Spinal cord (tissue), 10 donors: ENCODE data around the gene ADAM8. TPM values are rescaled to one million over a fixed set of nuclear protein-coding genes. Genes with fewer than 3 reads are reported as not detected.

Experiments
- DNase-seq, 6 donors: peaks; one replicate each; pipeline versions ENCODE4 v3.0.0 to v3.0.0-alpha.2; 2013 to 2015; ENCODE audit warnings: low spot score in 6 of 6, low read depth in 4 of 6
- H3K27ac ChIP-seq: one replicate; pipeline ENCODE4 v1.5.1; 2013; ENCODE audit warnings: low read depth, low read length, control low read depth
- H3K27me3 ChIP-seq: one replicate; pipeline ENCODE4 v1.6.1; 2013; ENCODE audit warnings: low read length; ENCODE audit not compliant: control insufficient read depth, insufficient read depth
- H3K36me3 ChIP-seq: one replicate; pipeline ENCODE4 v1.6.1; 2013; ENCODE audit warnings: low read length; ENCODE audit not compliant: control insufficient read depth, insufficient read depth
- H3K4me1 ChIP-seq: one replicate; pipeline ENCODE4 v1.6.1; 2013; ENCODE audit warnings: low read length; ENCODE audit not compliant: control insufficient read depth, insufficient read depth
- H3K4me3 ChIP-seq: one replicate; pipeline ENCODE4 v1.5.1; 2013; ENCODE audit warnings: low read depth, low read length, control low read depth
- H3K9me3 ChIP-seq: one replicate; pipeline ENCODE4 v1.6.1; 2013; ENCODE audit warnings: low read length; ENCODE audit not compliant: control insufficient read depth, insufficient read depth
- WGBS: methylation state at CpG from one replicate; pipeline ENCODE4 v1.1.5; 2013; ENCODE audit warnings: missing lambda C conversion rate; ENCODE audit not compliant: insufficient coverage; 5-methylcytosine and 5-hydroxymethylcytosine counted together
- polyA plus RNA-seq, 2 donors: library from polyadenylated mRNA; unstranded; fragments of 120-200 nt; gene quantifications; one replicate each; pipeline ENCODE4 v1.2.1, GENCODE V29; 2013; ENCODE audit not compliant: insufficient read length in 2 of 2
- total RNA-seq, 2 donors: library from RNA; depleted of rRNA in 1 of 2; stranded (reverse); fragments of 120-200 nt in 1 of 2; fragments of >200 nt in 1 of 2; gene quantifications; one replicate each; pipeline versions ENCODE4 v1.2.3 to v1.2.4, GENCODE V29; 2013 to 2014
- donor health status: healthy.

Gene ADAM8
- total and polyA plus RNA-seq, 4 donors = 1.7 to 4.9 (median 3.5) TPM

GRCh38 chr10:133255323-133255722 is 21.3 kb downstream of the ADAM8 start:
- Histone ChIP-seq H3K4me1 (peaks cover 31% of the 10 kb centered on the region), H3K36me3 (no peaks in the 10 kb centered on the region), H3K27ac (no peak overlapping the region), H3K9me3 (no peaks in the 10 kb centered on the region), H3K27me3 (peaks cover 12% of the 10 kb centered on the region), H3K4me3 (no peak overlapping the region)
- WGBS = 91% methylated on average over 13 of the region's 15 CpGs
- no peak for DNase-seq

GRCh38 chr10:133254421-133255120 is 22.1 kb downstream of the ADAM8 start:
- H3K4me1 ChIP-seq = peaks cover 27% of the 10 kb centered on the region
- no peak overlapping the region for H3K4me3 ChIP-seq
- no peaks in the 10 kb centered on the region for H3K9me3 ChIP-seq
- no peak overlapping the region for H3K27ac ChIP-seq
- H3K27me3 ChIP-seq = peaks cover 14% of the 10 kb centered on the region
- WGBS = 55% methylated on average over 12 of the region's 13 CpGs
- no peak for DNase-seq
- no peaks in the 10 kb centered on the region for H3K36me3 ChIP-seq

GRCh38 chr10:133253361-133253955 is 23.2 kb downstream of the ADAM8 start:
- WGBS = 89% methylated on average over 17 of the region's 22 CpGs
- H3K4me3 ChIP-seq = no peak overlapping the region
- H3K9me3 ChIP-seq = no peaks in the 10 kb centered on the region
- DNase-seq = no peak
- no peak overlapping the region for H3K27ac ChIP-seq
- H3K4me1 ChIP-seq = peaks cover 16% of the 10 kb centered on the region
- H3K36me3 ChIP-seq = no peaks in the 10 kb centered on the region
- H3K27me3 ChIP-seq = peaks cover 14% of the 10 kb centered on the region

GRCh38 chr10:133252223-133252552 is 24.5 kb downstream of the ADAM8 start:
- Histone ChIP-seq H3K9me3 (no peaks in the 10 kb centered on the region), H3K36me3 (no peaks in the 10 kb centered on the region), H3K4me3 (no peak overlapping the region), H3K27me3 (peaks cover 5% of the 10 kb centered on the region), H3K4me1 (peaks cover 3% of the 10 kb centered on the region), H3K27ac (no peak overlapping the region)
- DNase-seq = no peak
- 78% methylated on average over 4 of the region's 12 CpGs for WGBS

DNA sequence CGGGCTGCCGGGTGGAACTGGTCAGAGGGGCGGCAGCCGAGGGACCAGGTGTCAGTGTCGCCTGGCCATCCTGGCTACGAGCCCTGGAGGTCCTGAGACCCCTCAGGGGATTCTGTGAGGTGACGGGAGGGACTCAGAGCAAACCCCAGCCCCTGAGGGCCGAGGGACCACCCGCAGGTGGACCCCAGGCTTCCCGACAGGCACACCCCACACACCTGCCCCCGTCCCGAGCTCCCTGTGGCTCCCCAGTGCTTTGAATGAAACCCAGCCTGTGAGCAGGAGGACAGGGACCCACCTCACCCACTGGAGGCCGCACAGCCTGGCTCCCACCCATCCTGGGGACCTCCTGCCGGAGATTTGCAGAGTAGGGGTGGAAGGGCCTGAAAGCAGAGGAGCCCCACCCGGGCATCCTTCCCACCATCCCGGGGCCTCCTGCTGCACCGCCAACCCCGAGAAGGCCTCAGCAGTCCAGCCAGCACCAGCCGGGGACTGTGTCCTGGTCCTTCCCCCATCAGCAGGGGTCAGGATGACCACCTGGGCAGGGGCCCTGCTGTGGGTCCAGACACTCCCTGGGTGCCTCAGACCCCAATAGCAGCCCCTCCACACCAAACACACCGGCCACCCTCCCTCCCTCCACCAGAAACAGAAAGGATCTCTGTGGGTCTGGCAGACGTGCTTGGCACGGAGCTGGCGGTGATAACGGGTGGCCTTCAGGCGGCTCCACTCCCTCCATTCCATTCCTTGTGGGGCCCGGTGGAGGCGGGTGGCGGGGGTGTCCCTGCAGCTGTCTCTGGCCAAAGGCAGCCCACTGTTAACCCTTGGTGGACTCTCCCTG is 25.1 kb downstream of the ADAM8 start:
- H3K4me1 ChIP-seq = peaks cover 3% of the 10 kb centered on the region
- H3K9me3 ChIP-seq = no peaks in the 10 kb centered on the region
- H3K4me3 ChIP-seq = no peak overlapping the region
- WGBS = 62% methylated on average over 25 of the region's 28 CpGs
- peaks cover 5% of the 10 kb centered on the region for H3K27me3 ChIP-seq
- no peak overlapping the region for H3K27ac ChIP-seq
- H3K36me3 ChIP-seq = no peaks in the 10 kb centered on the region
- no peak for DNase-seq

DNA sequence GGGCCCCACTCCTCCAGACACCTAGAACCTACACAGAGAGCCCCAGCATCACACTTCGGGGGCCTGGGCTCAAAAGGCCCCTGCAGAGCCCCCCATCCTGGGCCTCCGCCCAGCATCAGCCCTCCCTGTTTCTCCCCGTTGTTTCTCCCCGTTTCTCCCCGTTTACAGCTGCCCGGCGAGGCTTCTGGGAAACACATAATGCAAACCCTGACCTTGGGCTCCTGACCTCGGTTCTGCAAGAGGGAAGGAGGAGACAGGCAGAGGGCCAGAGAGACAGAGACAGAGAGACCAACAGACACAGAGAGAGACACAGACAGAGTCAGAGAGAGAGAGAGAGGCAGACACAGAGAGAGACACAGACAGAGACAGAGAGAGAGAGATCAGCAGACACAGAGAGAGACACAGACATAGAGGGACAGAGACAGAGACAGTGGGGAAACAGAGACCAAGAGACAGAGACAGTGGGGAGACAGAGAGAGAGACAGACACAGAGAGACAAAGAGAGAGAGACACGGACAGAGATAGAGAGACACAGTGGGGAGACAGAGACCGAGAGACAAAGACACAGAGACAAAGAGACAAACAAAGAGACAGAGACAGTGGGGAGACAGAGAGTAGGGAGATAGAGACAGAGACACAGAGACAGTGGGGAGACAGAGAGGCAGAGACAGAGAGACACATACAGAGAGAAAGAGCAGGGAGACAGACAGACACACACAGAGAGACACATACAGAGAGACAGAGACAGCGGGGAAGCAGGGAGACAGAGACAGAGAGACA is 26.5 kb downstream of the ADAM8 start:
- Histone ChIP-seq H3K36me3 (no peaks in the 10 kb centered on the region), H3K27ac (no peak overlapping the region), H3K4me1 (peaks cover 3% of the 10 kb centered on the region), H3K27me3 (peaks cover 9% of the 10 kb centered on the region), H3K4me3 (no peak overlapping the region), H3K9me3 (no peaks in the 10 kb centered on the region)
- WGBS = 56% methylated on average over 6 of the region's 11 CpGs
- no peak for DNase-seq

- Histone ChIP-seq H3K4me1 (peaks cover 3% of the 10 kb centered on the region), H3K9me3 (no peaks in the 10 kb centered on the region), H3K27ac (no peak overlapping the region), H3K27me3 (peaks cover 10% of the 10 kb centered on the region), H3K36me3 (no peaks in the 10 kb centered on the region), H3K4me3 (no peak overlapping the region)
- 56% methylated on average over 17 of the region's 21 CpGs for WGBS
- DNase-seq = no peak
Observed at GRCh38 chr10:133249094-133249780, 27.4 kb downstream of the ADAM8 start.

DNA sequence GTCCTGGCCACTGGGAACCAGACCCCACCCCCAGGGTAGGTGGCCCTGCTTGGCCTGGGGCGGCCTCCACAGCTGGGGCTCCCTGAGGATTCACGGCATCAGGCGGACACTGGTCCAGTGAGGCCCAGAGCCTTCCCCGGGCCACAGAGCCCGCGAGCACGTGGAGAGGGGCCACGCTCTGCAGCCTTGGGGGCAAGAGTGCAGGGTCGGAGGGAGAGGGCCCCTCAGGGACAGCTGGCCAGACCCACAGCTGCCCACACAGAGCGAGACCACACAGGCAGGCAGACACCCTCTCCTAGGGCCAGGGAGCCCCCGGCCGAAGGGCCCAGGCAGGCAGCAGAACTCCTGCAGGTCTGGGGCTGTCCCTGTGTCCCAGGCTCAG is 28.3 kb downstream of the ADAM8 start:
- H3K4me1 ChIP-seq = peaks cover 3% of the 10 kb centered on the region
- no peak for DNase-seq
- H3K27me3 ChIP-seq = peaks cover 10% of the 10 kb centered on the region
- WGBS = 86% methylated on average over 12 of the region's 12 CpGs
- H3K4me3 ChIP-seq = no peak overlapping the region
- H3K27ac ChIP-seq = no peak overlapping the region
- H3K9me3 ChIP-seq = no peaks in the 10 kb centered on the region
- H3K36me3 ChIP-seq = no peaks in the 10 kb centered on the region
